HG03039 (cell line): ENCODE data around the gene ZFAND2B.

Experiments used
- ATAC-seq: cut with Tn5 transposase; IDR thresholded peaks from one replicate; pipeline ENCODE4 v1.9.1; 2021; ENCODE audit warnings: mild to moderate bottlenecking, moderate library complexity; ENCODE audit not compliant: unreplicated experiment

The ZFAND2B gene, protein sequence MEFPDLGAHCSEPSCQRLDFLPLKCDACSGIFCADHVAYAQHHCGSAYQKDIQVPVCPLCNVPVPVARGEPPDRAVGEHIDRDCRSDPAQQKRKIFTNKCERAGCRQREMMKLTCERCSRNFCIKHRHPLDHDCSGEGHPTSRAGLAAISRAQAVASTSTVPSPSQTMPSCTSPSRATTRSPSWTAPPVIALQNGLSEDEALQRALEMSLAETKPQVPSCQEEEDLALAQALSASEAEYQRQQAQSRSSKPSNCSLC

DNA sequence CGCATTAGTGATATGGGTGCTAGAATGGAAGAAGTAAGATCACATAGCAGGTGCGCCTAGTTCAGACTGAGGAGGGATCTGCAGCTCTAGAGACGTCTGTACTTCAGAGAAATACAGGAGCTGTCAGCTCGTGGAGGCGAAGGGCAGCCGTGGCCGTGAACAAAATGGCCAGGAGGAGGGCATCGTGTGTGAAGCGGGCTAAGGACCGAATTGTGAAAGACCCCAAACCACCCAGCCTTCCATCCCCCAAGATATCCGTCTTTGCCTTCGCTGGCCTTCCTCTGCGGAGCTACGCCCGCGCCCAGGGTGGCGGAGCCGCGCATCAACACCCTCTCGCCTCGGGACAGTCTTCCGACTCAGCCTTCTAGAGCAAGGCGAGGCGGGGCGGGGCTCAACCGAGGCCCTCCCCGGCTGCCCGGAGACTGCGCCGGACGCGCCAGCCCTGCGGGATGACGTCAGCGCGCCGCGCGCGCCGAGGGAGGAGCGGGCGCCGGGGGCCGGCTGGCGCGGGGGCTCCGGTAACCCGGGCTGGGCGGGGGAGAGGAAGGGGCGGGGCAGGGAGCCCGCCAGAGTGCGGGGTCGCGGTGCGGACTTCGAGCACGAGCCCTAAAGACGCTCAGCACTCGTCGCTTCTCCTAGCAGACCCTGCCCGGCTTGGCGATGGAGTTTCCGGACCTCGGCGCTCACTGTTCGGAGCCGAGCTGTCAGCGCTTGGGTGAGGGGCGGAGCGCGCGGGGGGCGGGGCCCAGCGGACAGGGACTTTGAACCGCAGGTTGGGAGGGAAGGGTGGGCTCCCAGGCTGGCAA, at the start of gene ZFAND2B:
Gene ZFAND2B (plus strand): TSS at position 455 of the 806 bp plus-strand sequence. CDS start 206 bp downstream, at position 661.
- ATAC-seq = peak; percentile 96

DNA sequence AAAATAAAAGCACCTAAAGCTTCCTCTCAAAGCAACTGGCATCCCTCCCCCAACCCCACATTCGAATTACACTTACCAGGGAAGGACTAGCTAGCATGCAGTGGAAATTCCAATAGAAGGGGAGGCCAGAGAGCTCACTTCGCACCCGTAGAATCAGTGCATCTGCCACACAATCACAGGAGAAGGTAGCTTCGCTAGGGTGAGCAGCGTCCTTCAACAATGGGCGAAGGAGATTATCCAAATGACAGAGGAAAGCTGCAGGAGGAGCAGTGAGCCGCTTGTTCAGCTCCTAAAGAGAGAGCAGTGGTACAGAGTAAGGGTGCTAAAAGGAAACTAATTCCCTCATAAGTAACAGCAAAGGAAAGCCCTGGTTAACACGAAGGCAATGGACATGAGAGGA, 49.2 kb upstream of the ZFAND2B start:
- ATAC-seq = no peak

DNA sequence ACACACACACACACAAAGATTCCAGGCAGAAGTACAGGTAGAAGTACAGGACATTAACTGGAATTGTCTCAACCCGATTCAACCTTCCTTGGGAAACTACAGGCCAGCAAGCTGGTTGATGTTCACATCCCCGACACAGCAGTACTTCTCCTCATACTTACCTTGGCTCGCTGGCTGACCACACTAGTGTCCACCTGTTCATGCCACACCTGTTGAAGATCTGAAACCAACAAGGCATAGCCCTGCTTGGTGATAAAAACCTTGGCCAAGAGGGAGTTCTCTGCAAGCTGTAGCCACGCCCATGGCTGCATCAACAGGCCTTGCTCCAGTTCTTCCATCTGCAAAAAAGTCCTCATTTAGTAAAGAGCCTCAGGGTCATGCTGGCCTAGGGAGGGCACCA, 48.6 kb upstream of the ZFAND2B start:
- no peak for ATAC-seq

DNA sequence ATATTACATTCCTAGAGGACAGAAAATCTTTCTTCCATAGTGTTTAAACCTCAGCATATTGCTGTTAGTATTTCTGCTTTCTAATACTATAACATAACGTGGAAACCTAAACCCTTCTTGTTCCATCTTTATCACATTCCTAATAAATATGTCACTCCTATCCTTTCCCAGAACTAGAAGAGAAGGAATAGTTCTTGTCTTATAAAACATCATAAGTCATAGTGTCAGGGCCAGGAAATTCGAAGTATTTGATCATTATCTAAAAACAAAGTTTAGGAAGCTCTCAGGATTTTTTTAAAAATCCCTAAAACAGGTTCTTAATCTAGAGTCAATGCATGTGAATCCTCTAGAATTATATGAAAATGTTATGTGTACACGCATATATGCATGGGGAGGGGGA, 48.0 kb upstream of the ZFAND2B start:
- ATAC-seq = no peak

DNA sequence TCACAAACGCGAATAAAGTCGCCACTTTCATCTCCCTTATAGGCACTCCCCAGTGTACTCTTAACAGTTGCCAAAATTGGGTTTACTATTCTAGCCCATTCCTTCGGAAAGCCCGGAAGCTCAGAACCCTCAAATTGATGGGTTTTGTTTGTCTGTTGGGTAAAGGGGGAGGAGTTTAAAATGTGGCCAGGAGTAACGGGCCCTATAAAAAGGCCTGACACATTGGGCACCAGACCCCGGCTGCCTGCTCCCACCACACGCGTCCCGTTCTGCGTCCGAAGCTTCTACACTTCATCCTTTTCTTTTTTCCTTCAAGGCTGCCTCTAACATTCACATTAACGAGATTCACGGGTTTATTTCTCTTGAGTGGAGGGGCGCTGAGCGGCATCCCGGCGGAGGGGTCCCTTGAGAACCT, 46.8 kb upstream of the ZFAND2B start:
- ATAC-seq = no peak

DNA sequence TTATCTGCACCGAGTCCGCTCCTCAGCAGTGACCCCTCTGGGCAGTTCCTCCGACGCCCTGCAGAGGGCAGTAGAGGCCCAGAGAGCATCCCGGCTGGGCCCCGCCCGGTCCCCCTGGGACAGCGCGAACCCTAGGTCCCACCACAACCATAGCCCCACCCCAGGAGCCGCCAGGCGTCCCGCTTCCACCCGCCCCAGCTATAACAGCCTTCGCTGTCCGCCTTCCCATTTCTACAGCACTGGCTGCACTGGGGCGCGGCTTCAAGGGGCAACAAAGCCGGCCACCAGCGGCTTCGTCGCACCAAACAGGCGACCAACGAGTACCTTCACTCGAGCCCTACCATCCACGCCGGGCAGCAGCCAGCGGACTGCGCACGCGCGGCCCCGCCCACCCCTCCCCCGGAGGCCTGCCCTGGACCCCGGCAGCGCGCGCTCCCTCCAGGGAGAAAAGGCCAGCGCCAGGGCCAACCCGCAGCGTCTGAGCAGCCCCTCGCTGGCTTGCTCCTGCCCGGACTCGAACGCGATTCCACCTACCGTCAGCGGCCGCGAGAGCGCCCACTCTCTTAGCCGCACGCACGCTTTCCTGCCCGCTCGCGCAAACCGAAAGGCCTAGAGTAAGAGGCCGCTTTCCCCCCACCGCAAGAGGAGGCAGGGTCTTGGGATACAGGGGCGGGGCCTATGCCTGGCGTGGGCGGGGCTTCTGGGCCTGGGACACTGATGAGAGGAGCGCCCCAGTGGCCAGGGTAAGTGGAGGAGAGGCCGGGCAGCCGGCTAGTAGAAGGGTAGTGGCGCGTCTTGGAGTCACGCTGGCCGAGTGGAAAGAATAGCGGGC, 46.2 kb upstream of the ZFAND2B start, which contains the start of gene NHEJ1:
Gene NHEJ1 (minus strand): TSS at position 630 of the 832 bp plus-strand sequence. CDS start 2,453 bp downstream, outside the sequence.
- peak; percentile 76 for ATAC-seq

DNA sequence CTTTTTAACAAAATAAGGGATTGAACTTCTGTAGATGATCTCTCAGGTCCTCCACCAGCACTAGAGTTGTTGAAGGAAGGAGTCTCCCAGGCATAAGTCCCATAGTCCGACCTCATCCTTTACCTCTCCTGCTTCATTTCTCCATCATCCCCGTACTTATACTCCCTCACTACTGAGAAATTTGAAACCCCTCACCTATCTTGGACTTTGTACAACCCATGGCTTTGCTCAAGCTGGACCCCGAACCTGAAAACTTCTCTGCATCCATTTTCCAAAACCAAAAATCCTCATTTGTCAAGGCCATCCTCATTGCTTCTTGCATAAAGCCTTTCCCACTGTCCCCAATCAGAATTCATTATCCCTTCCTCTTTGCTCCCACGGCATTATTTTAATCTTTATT, 45.5 kb upstream of the ZFAND2B start:
- no peak for ATAC-seq

DNA sequence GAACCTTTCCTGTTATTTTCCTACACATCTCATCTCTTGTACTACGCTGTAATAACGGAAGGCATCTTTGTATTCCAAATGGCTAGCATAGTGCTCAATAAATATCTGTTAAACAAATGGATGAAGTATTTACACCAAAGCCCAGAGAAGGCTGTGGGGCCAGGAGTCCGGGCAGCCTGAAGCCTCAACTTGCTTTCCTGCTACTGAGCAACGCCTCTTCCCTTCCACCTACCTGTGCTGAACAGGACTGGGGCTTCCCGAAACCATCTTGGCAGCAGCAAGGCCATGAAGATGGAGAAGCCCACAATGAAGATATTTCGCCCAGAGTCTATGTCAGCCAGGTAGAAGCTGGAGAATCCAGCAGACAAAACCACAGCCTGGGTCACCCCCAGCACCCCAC, 43.4 kb upstream of the ZFAND2B start:
- no peak for ATAC-seq

DNA sequence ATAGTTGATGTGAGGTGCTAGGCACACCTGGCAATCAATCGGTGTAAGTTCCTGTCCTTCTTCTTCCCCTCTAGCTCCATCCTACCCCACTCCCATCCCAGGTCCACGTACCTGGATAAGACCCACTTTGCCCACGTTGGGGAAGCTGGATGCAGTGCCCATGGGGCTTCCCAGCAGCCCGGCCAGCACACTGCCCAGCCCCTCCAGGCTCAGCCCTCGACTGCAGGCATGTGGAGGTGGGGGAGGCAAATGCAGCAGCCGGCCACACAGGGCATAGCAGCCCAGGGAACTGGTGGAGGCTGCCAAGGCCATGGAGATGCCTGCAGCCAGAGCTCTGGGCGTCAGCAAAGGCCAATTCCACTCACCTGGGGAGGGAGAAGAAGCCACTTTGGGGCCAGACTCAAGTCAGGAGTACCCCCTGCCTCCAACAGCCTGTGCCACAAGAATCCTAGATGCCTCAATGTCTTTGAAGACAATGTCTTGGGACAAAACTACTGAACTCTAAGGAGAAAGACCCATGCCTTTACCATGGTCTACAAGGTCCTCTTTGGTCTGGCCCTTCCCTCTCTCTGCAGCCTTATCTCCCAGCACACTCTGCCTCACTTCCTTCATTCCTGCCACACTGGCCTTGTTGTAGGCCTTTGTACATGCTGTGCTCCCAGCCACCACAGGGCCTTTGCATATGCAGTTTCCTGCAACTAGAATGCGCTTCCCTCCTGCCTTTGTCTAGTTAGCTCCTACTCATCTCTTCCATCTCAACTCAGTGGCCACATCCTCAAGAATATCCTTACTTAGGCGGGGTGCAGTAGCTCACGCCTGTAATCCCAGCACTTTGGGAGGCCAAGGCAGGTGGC, 41.3 kb upstream of the ZFAND2B start:
- ATAC-seq = no peak

DNA sequence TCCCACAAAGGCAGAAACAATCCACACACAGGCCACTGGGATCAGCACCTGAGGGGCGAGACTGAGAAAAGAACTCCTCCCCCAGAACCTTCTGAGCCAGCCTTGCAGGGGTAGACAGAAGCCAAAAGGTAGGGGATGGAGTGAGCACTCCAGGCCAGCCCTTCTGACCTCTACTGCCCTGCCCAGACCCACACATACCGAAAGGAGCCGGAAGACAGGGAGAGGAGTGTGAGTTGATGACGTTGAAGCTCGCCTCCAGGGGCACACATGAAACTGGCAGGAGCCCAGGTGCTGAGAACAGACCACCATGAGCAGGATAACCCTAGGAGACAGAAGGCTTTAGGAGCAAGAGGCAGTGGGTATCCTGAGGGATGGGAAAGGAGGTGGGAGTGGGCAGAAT, 38.6 kb upstream of the ZFAND2B start:
- ATAC-seq = no peak

DNA sequence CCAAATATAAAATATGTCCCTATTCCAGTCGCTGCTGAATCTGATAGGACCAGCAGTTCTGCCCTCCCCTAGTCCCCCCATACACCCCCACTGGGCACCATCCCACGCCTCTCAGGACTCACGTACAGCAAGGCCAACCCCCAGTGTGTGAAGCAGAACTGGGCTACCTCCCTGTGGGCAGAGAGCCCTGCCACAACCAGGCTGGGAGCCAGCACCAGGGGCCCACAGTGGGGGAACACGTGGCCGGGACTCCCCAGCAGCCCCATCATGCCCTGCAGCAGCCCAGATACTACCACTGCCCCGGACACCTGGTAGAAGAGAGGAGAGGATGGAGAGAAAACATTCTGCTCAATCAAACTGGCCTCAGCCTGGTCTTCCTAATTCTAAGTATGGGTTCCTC, 38.1 kb upstream of the ZFAND2B start:
- no peak for ATAC-seq

DNA sequence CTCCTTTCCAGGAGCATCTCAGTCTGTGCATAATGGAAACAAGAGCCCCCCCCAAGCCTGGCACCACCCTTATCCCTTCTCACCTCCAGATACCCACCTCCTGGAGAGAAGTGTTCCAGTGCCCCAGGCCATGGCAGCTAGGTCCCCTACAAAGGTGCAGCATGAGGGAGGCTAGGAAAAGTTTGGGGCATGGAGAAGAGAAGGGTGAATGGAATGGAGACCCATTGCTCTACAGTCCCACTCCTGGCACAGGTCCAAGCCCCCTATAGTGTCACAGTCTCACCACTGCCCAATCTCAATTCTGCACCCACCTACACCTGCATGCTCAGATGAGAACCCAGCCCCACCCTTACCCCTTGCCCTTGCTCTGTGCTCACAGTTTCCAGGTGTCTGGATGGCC, 37.6 kb upstream of the ZFAND2B start:
- ATAC-seq = no peak

DNA sequence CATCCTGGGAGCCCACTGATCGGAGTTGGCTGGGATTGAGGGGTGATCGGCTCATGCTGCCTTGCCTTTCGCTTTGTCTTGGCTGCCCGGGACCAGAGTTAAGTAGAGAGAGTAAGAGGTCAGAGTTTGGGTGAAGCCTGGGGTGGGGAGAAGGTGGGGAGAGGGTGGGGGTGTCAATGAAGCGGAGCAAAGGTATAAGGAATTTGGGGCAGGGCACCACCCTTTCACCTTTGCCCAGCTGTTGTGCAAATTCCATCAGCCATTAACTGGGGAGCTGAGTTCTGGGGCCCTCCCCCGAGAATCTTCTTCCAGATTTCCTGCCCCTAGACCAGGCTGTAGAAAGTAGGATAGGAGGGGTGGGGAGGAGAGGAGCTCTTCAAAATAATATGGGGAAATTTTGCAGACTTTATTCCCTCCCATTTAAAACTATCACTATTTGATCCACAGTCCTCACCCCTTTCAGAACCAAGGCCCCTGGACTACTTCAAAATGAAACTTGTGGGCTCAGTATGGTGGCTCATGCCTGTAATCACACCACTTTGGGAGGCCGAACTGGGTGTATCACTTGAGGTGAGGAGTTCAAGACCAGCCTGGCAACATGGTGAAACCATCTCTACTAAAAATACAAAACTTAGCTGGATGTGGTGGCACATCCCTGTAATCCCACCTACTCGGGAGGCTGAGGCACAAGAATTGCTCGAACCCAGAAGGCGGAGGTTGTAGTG, 36.5 kb upstream of the ZFAND2B start, which contains the start of gene SLC23A3:
Gene SLC23A3 (minus strand): TSS at position 100 of the 725 bp plus-strand sequence. CDS start 45 bp downstream, at position 55.
- ATAC-seq = no peak

DNA sequence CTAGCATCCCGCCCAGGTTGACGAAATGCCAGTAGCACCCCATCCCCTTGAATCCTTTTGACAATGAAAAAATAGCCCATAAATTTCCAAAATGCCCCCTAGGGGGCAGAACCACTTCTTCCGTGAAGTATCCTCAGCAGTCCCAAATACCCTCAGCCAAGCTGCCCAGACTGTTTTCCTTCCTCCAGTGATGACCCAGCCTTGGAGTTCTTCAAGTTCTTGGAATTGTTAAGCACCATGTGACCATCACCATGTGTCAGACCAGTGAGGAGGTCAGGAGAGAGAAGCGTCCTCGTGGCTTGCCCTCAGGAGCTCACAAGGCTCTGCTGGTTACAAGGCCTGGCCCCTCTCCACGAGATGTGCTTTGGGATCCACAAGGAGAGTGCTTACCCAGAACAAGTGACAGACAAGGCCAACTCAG, 35.3 kb upstream of the ZFAND2B start:
- no peak for ATAC-seq

DNA sequence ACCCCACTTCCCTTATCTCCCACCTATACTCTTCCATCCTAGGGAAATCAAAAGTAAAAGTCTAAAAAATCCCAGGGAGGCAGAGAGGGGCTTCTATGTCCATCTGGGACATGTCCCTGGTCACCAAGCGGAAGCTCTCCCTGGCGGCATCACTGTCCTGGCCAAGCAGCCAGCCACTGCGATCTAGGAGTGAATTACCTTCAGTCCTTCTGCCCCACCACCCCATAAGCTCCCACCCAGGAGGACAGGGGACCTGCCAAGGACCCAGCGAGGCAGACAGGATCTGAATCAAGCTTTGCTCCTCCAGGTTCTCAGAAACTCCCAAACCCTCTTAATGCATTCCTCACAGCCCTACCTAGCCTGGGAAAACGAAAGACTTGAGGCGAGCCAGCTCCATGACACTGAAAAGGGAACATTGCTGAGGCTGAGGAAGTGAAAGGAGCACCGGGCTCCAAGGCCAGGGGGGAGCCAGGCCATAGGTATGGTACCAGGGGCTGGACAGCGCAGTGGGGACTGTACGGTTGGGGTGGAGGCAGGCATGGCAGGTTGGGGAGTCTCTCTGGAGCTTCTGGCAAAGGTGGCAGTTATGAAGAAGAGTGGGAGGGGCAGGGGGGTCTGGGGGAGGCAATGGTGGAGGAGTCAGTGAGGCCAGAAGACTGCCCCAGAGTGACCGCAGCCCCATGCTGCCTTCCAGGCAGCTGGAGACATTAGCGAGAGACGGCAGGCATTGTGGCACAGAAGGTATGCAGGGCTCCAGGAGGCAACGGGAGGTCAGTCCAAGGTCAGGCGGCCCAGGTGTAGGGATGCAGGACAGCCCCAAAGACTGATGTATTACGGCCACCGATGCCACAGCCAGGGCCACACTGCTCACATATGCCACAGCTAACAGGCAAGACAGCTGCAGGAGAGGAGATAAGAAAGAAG, 34.1 kb upstream of the ZFAND2B start:
- no peak for ATAC-seq

DNA sequence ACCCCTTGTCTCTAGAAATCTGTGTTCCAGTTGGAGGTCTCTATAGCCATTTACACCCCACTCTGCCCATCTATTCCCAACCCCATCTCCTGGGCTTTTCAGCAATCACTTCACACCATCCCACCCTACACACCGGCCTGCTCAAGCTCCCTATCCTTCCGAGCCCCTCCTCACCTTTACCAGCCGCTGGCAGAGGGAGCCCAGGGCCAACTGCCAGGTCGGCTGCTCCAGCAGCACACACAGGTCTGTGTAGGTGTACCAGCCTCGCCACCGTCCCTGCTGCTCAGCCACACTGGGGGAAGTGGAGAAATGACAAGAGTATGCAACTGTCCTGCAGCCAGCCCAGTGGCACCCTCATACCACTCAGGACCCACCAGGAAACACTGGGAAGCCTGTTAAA, 33.4 kb upstream of the ZFAND2B start:
- ATAC-seq = no peak

DNA sequence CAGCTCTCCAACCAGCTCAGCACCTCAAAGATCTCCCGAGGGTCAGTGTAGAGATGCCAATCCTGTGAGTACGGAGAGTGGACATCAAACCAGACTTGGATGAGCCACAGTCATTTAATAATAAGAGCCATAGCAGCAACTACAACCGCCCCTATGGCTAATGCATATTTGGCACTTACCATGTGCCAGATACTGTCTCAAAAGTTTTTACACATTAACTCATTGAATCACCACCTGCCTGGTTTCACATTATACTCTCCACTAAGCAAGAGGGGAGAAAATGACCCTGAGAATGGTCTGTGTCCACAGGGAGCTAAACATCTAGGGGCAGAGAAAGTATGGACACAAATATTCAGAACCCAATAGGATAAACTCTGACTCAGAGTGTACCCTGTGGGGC, 32.4 kb upstream of the ZFAND2B start:
- ATAC-seq = no peak

DNA sequence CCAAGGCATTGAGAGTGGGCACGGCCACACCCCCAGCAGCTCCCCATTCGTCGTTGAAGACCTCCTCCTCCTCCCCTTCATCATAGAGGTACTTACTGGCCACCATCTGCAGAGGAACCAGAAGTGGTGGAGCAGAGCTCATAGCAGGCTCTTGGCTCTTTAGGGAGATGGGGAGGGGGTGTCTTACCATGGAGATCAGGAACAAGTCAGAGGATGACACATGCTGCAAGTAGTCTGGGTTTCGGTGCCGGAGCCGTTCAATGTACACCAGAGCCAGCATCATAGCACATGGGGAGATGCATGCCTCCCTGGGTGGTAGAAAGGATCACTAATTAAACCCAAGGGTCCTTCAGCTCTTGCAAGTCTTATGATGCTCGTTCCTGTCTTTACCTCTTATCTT, 31.8 kb upstream of the ZFAND2B start:
- no peak for ATAC-seq

DNA sequence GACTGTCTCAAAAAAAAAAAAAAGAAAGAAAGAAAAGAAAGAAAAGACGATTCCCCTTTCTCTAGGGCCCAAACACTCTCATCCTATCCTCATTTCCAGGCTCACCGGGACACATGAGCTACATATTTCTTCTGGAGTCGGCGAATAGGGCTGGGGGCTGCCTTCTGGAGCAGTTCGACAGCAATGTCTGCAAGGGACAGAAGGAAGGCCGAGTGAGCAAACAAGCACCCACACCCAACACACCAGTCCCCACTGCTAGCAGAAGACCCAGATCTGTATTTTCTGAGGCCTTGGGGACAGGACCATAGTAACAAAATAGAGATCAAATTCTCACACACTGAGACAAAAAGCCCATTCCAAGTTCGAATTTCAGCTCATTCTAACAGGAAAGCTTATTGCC, 31.1 kb upstream of the ZFAND2B start:
- ATAC-seq = no peak
